AG04449 (cell line): ENCODE data around the gene KRTAP10-8.
"Not testable (repeated sequence)": the region's sequence is repeated elsewhere in the genome, so short reads cannot be mapped to it uniquely, and the experiment has no call there.

Experiments
- CTCF ChIA-PET: fragments of 350-600 bp; formaldehyde crosslinking; extraction: SDS; loops from one replicate; lab custom pipeline; 2021; ENCODE audit warnings: antibody characterized with exemption; lab: Yijun Ruan, JAX
- POLR2A ChIA-PET: fragments of 400-600, 350-600 bp; formaldehyde crosslinking; extraction: SDS; loops from one replicate; lab custom pipeline; 2020; ENCODE audit warnings: antibody characterized with exemption, inconsistent platforms; lab: Yijun Ruan, JAX
- DNase-seq: peaks from one replicate; pipeline ENCODE4 v3.0.0-alpha.2; 2010; ENCODE audit warnings: low read depth, low spot score
- H3K4me3 ChIP-seq: 2 replicates; pipeline ENCODE4 v1.5.1; 2011; ENCODE audit warnings: low read depth, mild to moderate bottlenecking, control low read depth, low read length
- TF ChIP-seq, protein P1 (sequence below): IDR thresholded peaks from one replicate; pipeline ENCODE4 v1.5.1; 2011; ENCODE audit warnings: mild to moderate bottlenecking, moderate library complexity, low read length, control low read depth, inconsistent platforms; ENCODE audit not compliant: insufficient read depth; ENCODE audit errors: missing control alignments

Gene KRTAP10-8

DNA sequence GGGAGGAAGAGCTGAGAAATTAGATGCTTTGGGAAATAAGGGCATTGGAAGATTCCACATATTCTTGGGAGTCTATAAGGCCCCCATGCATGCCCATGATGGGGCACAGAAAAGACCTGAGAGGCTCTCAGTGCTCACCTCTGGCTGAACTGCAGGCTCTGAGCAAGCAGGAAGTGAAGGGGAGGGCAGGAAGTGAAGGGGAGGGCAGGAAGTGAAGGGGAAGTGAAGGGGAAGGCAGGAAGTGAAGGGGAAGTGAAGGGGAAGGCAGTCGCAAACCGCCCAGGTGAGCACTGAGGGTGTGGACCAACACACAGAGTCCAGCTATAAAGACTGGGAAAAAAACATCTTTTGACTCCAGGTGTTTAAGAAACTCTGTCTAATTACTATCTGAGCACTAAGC, 18.6 kb downstream of the KRTAP10-8 start:
- ChIA-PET CTCF (no interaction called here), POLR2A (no interaction called here)
- H3K4me3 ChIP-seq, result no peak overlapping the region
- DNase-seq, result no peak
- TF ChIP-seq, protein P1, sequence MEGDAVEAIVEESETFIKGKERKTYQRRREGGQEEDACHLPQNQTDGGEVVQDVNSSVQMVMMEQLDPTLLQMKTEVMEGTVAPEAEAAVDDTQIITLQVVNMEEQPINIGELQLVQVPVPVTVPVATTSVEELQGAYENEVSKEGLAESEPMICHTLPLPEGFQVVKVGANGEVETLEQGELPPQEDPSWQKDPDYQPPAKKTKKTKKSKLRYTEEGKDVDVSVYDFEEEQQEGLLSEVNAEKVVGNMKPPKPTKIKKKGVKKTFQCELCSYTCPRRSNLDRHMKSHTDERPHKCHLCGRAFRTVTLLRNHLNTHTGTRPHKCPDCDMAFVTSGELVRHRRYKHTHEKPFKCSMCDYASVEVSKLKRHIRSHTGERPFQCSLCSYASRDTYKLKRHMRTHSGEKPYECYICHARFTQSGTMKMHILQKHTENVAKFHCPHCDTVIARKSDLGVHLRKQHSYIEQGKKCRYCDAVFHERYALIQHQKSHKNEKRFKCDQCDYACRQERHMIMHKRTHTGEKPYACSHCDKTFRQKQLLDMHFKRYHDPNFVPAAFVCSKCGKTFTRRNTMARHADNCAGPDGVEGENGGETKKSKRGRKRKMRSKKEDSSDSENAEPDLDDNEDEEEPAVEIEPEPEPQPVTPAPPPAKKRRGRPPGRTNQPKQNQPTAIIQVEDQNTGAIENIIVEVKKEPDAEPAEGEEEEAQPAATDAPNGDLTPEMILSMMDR, result no peak

DNA sequence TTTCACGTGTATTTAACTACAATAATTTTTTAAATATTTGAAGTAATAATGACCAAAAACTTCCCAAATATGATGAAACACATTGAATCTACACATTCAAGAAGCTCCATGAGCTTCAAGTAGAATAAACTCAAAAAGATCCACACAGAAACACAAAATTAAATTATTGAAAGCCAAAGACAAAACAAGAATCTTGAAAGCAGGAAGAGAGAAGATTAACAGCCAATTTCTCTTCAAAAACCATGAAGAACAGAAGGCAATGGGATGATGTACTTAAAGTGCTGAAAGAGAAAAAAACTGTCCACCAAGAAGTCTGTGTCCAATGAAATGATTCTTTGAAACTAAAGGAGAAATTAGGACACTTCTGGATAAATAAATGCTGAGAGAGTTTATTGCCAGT, 20.2 kb downstream of the KRTAP10-8 start:
- ChIA-PET POLR2A (no interaction called here), CTCF (no interaction called here)
- TF ChIP-seq, protein P1, result no peak
- no peak overlapping the region for H3K4me3 ChIP-seq
- no peak for DNase-seq

DNA sequence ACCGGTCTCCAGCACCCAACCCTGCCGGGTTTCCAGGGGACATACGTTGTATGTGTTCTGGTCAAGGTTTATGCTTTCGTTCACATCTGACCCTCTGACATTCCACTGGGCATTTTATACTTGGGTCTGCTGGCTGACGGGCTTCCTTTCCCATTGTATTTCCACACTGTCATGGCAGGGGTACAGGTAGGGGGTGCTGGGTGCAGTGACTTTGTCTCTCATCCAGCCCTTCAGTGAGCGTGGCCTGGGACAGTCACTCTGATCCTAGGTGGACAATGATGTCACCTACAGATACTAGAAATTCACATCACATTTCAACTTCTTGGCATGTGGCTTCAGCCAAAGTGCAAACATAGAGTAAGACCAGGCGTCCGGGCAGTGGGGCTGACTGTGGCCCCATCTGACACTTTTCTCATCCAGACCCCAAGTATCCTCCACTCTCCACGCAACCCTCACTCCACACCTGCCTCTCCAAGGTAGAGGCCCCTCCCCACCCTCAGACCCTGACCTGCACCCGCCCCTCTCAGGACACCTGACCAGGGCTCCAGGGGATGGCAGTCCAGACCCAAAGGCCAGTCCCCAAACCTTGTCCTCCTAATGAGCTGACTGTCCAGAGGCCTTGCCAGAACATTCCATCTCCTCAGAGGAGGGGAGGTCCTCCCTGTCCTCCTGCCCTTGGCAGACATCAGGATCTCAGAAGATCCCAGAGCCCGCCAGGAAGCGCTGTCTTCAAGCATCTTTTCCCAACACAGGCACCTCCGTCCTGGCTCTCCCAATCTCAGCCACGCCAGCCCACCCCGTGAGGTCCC, 24.5 kb downstream of the KRTAP10-8 start:
- ChIA-PET CTCF (no interaction called here), POLR2A (no interaction called here)
- no peak overlapping the region for H3K4me3 ChIP-seq
- TF ChIP-seq, protein P1, result no peak
- DNase-seq, result no peak

DNA sequence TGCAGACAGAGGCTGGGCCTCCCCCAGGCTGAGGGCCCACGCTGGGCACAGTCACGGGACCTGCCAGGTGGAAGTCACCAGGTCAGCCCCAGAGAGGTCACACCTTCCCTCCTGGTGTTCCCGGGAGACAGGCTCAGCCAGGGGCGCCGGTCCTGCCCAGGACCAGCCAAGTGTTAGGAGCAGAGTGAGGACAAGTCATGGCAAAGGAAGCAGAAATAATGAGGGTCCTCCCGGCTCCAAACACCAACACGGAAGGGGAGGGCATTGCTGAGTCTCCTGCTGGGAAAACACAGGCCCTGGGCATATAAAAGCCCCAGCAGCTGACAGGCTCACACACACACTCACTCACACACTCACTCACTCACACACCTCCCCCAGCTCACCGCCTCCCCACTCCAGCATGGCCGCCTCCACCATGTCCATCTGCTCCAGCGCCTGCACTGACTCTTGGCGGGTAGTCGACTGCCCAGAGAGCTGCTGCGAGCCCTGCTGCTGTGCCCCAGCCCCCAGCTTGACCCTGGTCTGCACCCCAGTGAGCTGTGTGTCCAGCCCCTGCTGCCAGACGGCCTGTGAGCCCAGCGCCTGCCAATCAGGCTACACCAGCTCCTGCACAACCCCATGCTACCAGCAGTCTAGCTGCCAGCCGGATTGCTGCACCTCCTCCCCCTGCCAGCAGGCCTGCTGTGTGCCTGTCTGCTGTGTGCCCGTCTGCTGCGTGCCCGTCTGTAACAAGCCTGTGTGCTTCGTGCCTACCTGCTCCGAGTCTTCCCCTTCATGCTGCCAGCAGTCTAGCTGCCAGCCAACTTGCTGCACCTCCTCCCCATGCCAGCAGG, 25.4 kb downstream of the KRTAP10-8 start, which contains the start of gene KRTAP10-10:
TSS of gene KRTAP10-10 (plus strand) at position 339 of the 833 bp plus-strand sequence. CDS start at position 401, 62 bp downstream.
- H3K4me3 ChIP-seq, result no peak within 1 kb of the TSS
- no peak for DNase-seq
- ChIA-PET CTCF (no interaction called here), POLR2A (no interaction called here)
- TF ChIP-seq, protein P1, result no peak

DNA sequence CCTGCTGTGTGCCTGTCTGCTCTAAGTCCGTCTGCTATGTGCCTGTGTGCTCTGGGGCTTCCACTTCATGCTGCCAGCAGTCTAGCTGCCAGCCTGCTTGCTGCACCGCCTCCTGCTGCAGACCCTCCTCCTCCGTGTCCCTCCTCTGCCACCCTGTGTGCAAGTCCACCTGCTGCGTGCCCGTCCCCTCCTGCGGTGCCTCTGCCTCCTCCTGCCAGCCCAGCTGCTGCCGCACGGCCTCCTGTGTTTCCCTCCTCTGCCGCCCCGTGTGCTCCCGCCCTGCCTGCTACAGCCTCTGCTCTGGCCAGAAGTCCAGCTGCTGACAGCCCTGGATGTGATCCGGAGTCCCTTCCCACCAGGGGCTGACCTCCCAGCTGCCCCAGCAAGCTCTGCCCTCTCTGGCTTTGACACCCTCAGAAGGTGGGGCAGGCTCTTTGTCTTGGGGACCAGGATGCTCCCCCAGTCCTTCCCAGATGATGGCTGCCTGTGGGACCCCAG, 26.0 kb downstream of the KRTAP10-8 start:
- CTCF ChIA-PET, POLR2A ChIA-PET: not testable (repeated sequence)

DNA sequence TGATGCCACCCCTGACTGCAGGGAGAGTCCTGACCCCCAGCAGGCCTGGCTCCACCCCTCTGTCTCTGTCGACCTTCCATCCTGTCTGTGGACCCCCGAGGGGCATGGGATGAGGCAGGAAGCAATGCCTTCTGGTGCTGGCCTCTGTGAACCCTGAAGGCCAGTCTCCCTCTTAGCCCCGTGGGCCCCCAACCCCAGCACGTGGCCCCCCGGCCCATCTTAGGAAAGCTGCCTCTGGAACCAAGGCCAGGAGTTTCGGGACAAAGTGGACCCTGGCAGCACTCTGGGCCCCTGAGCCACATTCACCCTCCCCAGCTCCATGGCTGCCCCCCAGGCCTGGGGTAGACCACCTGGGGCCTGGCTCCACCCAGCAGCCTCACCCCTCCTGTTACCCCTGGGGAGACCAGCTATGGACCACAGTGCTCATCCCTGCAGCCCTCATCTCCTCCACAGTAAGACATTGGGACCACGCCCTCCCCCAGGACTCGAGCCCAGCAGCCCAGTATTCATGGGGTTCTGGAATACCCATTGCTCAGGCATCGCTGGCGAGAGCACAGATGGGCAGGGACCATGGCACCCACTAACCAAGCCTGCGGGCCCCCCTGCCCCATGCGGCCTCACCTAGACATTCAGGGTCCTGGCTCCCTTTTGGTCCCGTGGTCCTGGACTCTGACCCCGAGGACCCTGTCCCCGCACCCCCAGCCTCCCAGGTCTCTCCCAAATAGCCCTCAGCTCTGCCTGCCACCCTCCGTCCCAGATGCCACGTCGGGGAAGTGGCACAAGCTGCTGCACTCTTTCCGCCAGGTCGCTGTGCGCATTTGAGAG, 26.8 kb downstream of the KRTAP10-8 start:
- CTCF ChIA-PET, POLR2A ChIA-PET, DNase-seq, H3K4me3 ChIP-seq: not testable (repeated sequence)

More for the DNA sequence above, 26.0 kb downstream of the KRTAP10-8 start:
- not testable (repeated sequence) for H3K4me3 ChIP-seq, DNase-seq

DNA sequence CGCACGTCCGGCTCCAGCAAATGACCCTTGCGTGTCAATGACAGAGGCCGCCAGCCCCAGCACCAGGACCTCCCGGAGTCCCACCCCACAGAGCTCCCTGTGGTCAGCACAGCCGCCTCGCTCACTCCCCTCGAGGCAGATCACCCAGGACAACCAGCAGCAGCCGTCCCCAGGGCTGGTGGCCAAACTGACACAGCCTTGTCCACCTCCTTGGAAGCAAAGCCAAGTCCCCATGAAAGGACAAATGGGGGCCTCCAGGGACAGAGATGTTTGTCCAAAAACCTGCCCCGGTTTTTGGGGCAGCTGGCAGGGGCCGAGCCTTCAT, 27.4 kb downstream of the KRTAP10-8 start:
- no peak overlapping the region for H3K4me3 ChIP-seq
- DNase-seq, result no peak
- ChIA-PET POLR2A (no interaction called here), CTCF (no interaction called here)
- TF ChIP-seq, protein P1, result no peak
